Measurements from ENCODE around the gene PTMA.

Gene PTMA

DNA sequence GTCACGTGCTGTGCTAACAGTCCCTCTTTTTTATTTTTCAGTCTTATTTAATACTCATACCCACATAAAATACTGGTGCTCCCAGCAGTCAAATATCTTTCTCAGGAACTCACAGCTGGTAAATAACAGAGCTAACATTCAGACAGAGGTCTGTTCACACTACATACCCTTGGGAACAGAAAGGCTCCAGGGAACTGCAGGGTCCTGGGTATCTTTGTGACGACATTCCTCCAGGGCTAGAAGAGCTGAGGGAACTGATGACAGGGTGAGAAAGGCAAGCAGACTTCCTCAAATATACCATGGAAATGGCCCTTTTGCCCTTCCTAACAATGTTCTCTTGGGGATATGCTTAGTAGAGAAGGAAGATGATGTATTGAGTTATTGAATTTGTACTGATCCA lies 53.4 kb downstream of the PTMA start:
- no peaks in the 10 kb centered on the region for H3K4me1 ChIP-seq (ENCODE audit: control insufficient read depth in 1 of 2, insufficient read depth in 1 of 2, low read depth in 1 of 2, low read length in 1 of 2)
- no peaks in the 10 kb centered on the region for H3K9me3 ChIP-seq
- no peak overlapping the region for H3K27ac ChIP-seq
- no peaks in the 10 kb centered on the region for H3K27me3 ChIP-seq
- H3K36me3 ChIP-seq = no peaks in the 10 kb centered on the region
- H3K4me3 ChIP-seq (ENCODE audit: low read depth in 1 of 2, low read length in 1 of 2) = no peak overlapping the region
- TF ChIP-seq, protein P1, sequence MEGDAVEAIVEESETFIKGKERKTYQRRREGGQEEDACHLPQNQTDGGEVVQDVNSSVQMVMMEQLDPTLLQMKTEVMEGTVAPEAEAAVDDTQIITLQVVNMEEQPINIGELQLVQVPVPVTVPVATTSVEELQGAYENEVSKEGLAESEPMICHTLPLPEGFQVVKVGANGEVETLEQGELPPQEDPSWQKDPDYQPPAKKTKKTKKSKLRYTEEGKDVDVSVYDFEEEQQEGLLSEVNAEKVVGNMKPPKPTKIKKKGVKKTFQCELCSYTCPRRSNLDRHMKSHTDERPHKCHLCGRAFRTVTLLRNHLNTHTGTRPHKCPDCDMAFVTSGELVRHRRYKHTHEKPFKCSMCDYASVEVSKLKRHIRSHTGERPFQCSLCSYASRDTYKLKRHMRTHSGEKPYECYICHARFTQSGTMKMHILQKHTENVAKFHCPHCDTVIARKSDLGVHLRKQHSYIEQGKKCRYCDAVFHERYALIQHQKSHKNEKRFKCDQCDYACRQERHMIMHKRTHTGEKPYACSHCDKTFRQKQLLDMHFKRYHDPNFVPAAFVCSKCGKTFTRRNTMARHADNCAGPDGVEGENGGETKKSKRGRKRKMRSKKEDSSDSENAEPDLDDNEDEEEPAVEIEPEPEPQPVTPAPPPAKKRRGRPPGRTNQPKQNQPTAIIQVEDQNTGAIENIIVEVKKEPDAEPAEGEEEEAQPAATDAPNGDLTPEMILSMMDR (IDR thresholded peaks at IDR 0.05) = no peak
